ENCODE measurements around the gene CALY. TPM values are rescaled to one million over a fixed set of nuclear protein-coding genes. Genes with fewer than 3 reads are reported as not detected.

Gene CALY
- total RNA-seq, 2 donors from 2014 or later = 0.75 to 1.3 TPM

DNA sequence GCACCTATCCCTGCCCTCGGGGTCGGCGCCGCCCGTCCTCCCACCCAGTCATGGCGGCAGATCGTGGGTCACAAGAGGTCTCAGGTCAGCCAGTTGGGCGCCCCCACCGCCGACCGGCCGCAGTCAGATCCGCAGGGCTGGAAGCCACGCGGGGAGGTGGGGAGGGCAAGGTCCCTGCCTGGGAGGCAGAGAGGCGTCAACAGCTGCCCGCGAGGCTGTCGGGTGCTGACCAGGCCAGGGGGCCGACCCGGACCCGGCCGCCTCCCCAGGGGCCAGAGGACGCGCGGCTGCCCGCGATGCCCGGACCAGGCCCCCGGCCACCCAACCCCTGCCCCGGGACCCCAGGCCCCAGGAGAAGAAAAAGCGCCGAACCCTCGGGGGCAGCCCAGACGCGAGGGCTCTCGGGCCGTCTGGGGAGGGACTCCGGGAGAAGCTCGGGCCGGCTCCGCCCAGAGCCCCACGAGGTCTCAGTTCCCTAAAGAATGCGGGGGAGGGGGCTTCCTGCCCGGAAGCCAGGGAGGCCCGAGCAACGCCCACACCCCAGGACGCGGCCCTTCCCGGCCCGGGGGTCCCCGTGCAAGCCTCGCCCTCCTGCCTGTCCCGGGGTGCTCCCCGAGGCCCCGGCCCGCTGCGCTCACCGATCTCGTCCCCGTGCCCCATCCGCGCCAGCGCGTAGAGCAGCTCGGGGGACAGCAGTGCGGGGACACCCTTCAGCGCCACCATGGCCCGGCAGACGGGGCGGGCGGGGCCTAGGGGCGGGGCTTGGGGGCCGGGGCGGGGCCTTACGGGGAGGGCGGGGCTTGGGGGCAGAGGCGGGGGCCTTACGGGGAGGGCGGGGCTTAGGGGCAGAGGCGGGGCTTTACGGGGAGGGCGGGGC lies 20.8 kb upstream of the CALY start, which contains the start of gene FUOM:
FUOM (minus strand) TSS at position 735 of the 877 bp plus-strand sequence; CDS start at position 723, 12 bp downstream.
- H3K9me3 Mint-ChIP-seq = no peaks in the 10 kb centered on the region
- peaks cover 22% of the 10 kb centered on the region for H3K36me3 ChIP-seq (ENCODE audit: control insufficient read depth, insufficient read depth, low read length)
- peak within 1 kb of the TSS; percentile 83 for H3K4me3 ChIP-seq (ENCODE audit: low read length)
- H3K4me1 Mint-ChIP-seq = peaks cover 8% of the 10 kb centered on the region
- peak; percentile 95 for DNase-seq
- no peak within 1 kb of the TSS for H3K27ac ChIP-seq (ENCODE audit: low read depth, low read length)
- no peak for TF ChIP-seq CTCF (conservative IDR thresholded peaks at IDR 0.05)
- no peak within 1 kb of the TSS for H3K27ac Mint-ChIP-seq
- 0 to 2% methylated on average over 28 to 78 of the region's 83 CpGs for WGBS, 2 experiments (ENCODE audit: insufficient coverage in 1 of 2, insufficient read length in 1 of 2)
- H3K27me3 Mint-ChIP-seq (ENCODE audit: insufficient read depth) = peaks cover 4% of the 10 kb centered on the region
- H3K9me3 ChIP-seq (ENCODE audit: control insufficient read depth, low read length) = no peaks in the 10 kb centered on the region
- peak within 1 kb of the TSS; percentile 73 for H3K4me3 Mint-ChIP-seq
- H3K36me3 Mint-ChIP-seq (ENCODE audit: low read depth) = peaks cover 15% of the 10 kb centered on the region
- H3K9ac ChIP-seq (ENCODE audit: extremely low read depth, low read length, poor library complexity, severe bottlenecking) = peak within 1 kb of the TSS; percentile 73
- no peaks in the 10 kb centered on the region for H3K27me3 ChIP-seq (ENCODE audit: control insufficient read depth, insufficient read depth, low read length, poor library complexity, severe bottlenecking)
- H3K4me1 ChIP-seq (ENCODE audit: control insufficient read depth, insufficient read depth, low read length) = peaks cover 13% of the 10 kb centered on the region

- no peak overlapping the region for H3K27ac ChIP-seq (ENCODE audit: low read depth, low read length)
- TF ChIP-seq CTCF (conservative IDR thresholded peaks at IDR 0.05) = no peak
- H3K36me3 Mint-ChIP-seq (ENCODE audit: low read depth) = peaks cover 7% of the 10 kb centered on the region
- H3K9me3 Mint-ChIP-seq = no peaks in the 10 kb centered on the region
- no peak overlapping the region for H3K27ac Mint-ChIP-seq
- WGBS, 2 experiments (ENCODE audit: insufficient coverage in 1 of 2, insufficient read length in 1 of 2) = 37 to 44% methylated on average over 13 to 27 of the region's 27 CpGs
- no peaks in the 10 kb centered on the region for H3K27me3 ChIP-seq (ENCODE audit: control insufficient read depth, insufficient read depth, low read length, poor library complexity, severe bottlenecking)
- H3K36me3 ChIP-seq (ENCODE audit: control insufficient read depth, insufficient read depth, low read length) = peaks cover 14% of the 10 kb centered on the region
- H3K9ac ChIP-seq (ENCODE audit: extremely low read depth, low read length, poor library complexity, severe bottlenecking) = peak overlapping the region; percentile 73
- H3K4me1 ChIP-seq (ENCODE audit: control insufficient read depth, insufficient read depth, low read length) = peaks cover 13% of the 10 kb centered on the region
- H3K4me1 Mint-ChIP-seq = peaks cover 8% of the 10 kb centered on the region
- no peak for DNase-seq
- H3K4me3 Mint-ChIP-seq = peak overlapping the region; percentile 73
- no peaks in the 10 kb centered on the region for H3K9me3 ChIP-seq (ENCODE audit: control insufficient read depth, low read length)
- peak overlapping the region; percentile 83 for H3K4me3 ChIP-seq (ENCODE audit: low read length)
- H3K27me3 Mint-ChIP-seq (ENCODE audit: insufficient read depth) = peaks cover 4% of the 10 kb centered on the region
These were observed 20.0 kb upstream of the CALY start for GRCh38 chr10:133356549-133357284.

GRCh38 chr10:133355991-133356390 lies 19.3 kb upstream of the CALY start:
- H3K27me3 Mint-ChIP-seq (ENCODE audit: insufficient read depth) = peaks cover 4% of the 10 kb centered on the region
- Histone ChIP-seq H3K27me3 (ENCODE audit: control insufficient read depth, insufficient read depth, low read length, poor library complexity, severe bottlenecking) (no peaks in the 10 kb centered on the region), H3K4me3 (ENCODE audit: low read length) (peak overlapping the region; percentile 83), H3K9me3 (ENCODE audit: control insufficient read depth, low read length) (no peaks in the 10 kb centered on the region), H3K36me3 (ENCODE audit: control insufficient read depth, insufficient read depth, low read length) (peaks cover 14% of the 10 kb centered on the region), H3K9ac (ENCODE audit: extremely low read depth, low read length, poor library complexity, severe bottlenecking) (no peak overlapping the region), H3K27ac (ENCODE audit: low read depth, low read length) (no peak overlapping the region), H3K4me1 (ENCODE audit: control insufficient read depth, insufficient read depth, low read length) (peaks cover 13% of the 10 kb centered on the region)
- no peaks in the 10 kb centered on the region for H3K9me3 Mint-ChIP-seq
- no peak for DNase-seq
- no peak overlapping the region for H3K27ac Mint-ChIP-seq
- H3K4me3 Mint-ChIP-seq = peak overlapping the region; percentile 73
- no peak for TF ChIP-seq CTCF (conservative IDR thresholded peaks at IDR 0.05)
- 80 to 93% methylated on average over 1 to 3 of the region's 3 CpGs for WGBS, 2 experiments (ENCODE audit: insufficient coverage in 1 of 2, insufficient read length in 1 of 2)
- H3K4me1 Mint-ChIP-seq = peaks cover 8% of the 10 kb centered on the region
- H3K36me3 Mint-ChIP-seq (ENCODE audit: low read depth) = peaks cover 3% of the 10 kb centered on the region

Measured in endodermal cell (in vitro differentiated cells).